Stomach (tissue), 9 donors: ENCODE results near the gene HYKK. TPM values are rescaled to one million over a fixed set of nuclear protein-coding genes. Genes with fewer than 3 reads are reported as not detected.
"Not testable (repeated sequence)": the region's sequence is repeated elsewhere in the genome, so short reads cannot be mapped to it uniquely, and the experiment has no call there.

Experiments used
- DNase-seq, 2 donors: peaks; one replicate each; pipeline versions ENCODE4 v3.0.0 to v3.0.0-alpha.2; 2013 to 2019
- H3K27ac ChIP-seq, 5 donors: fragments of 200-600 bp in 4 of 5; sonication (generic) in 4 of 5; one replicate each; pipeline ENCODE4 v1.5.1; 2013 to 2019; ENCODE audit warnings: mild to moderate bottlenecking in 1 of 5, moderate library complexity in 1 of 5
- H3K27me3 ChIP-seq, 3 donors: fragments of 200-600 bp; sonication (generic); one replicate each; pipeline ENCODE4 v1.5.1; 2017 to 2019; ENCODE audit warnings: mixed run types in 1 of 3
- H3K36me3 ChIP-seq, 4 donors: fragments of 200-600 bp; sonication (generic); 1 replicate in 3 of 4; 2 replicates in 1 of 4; pipeline ENCODE4 v1.5.1; 2016 to 2019
- H3K4me1 ChIP-seq, 4 donors: fragments of 200-600 bp; sonication (generic); one replicate each; pipeline ENCODE4 v1.5.1; 2016 to 2019
- H3K4me3 ChIP-seq, 4 donors: fragments of 200-600 bp; sonication (generic) in 3 of 4; one replicate each; pipeline ENCODE4 v1.5.1; 2016 to 2019; ENCODE audit warnings: mild to moderate bottlenecking in 1 of 4
- H3K9me3 ChIP-seq, 4 donors: fragments of 200-600 bp; sonication (generic); one replicate each; pipeline ENCODE4 v1.5.1; 2016 to 2019
- CTCF ChIP-seq, 7 experiments: fragments of 450-650 bp in 4 of 7; fragments of 200-600 bp in 3 of 7; sonication (generic) in 3 of 7; IDR thresholded peaks; one replicate each; pipeline ENCODE4 v1.5.1; 2016 to 2019; ENCODE audit warnings: antibody characterized with exemption in 7 of 7, control low read depth in 2 of 7, mild to moderate bottlenecking in 1 of 7
- EP300 ChIP-seq: sonication (generic); formaldehyde crosslinking; IDR thresholded peaks from one replicate; pipeline ENCODE4 v1.6.1; 2017; ENCODE audit warnings: antibody characterized with exemption
- POLR2A ChIP-seq, 4 donors: fragments of 450-650 bp; IDR thresholded peaks; one replicate each; pipeline ENCODE4 v1.6.1; 2016; ENCODE audit warnings: antibody characterized with exemption in 4 of 4, control low read depth in 2 of 4, mild to moderate bottlenecking in 1 of 4, moderate library complexity in 1 of 4
- POLR2AphosphoS5 ChIP-seq, 3 donors: sonication (generic); formaldehyde crosslinking; IDR thresholded peaks; one replicate each; pipeline ENCODE4 v1.6.1; 2016; ENCODE audit warnings: antibody characterized with exemption in 3 of 3
- WGBS, 5 donors: extraction: QIAGEN DNeasy Blood & Tissue Kit in 3 of 5; methylation state at CpG; one replicate each; pipeline versions ENCODE4 v1.1.5 to v1.1.7; 2013 to 2018; 5-methylcytosine and 5-hydroxymethylcytosine counted together
- intact Hi-C: fragments of 100-400 bp; cut with DNase I; formaldehyde crosslinking; loops from one replicate; pipeline ENCODE4 v1.15.1; 2023; ENCODE audit warnings: low total_unique reads
- polyA plus RNA-seq, 3 donors: library from polyadenylated mRNA; stranded (reverse); fragments of 200-250 nt; gene quantifications; one replicate each; pipeline ENCODE4 v1.2.3, GENCODE V29; 2013
- total RNA-seq, 5 donors: library from RNA; depleted of rRNA; stranded (reverse); fragments of >200 nt; gene quantifications; one replicate each; pipeline versions ENCODE4 v1.1.0 to v1.2.3, GENCODE V29; 2014 to 2016
- donor health status: healthy with polysubstance abuse.
- donor health status: Bipolar disorder and iron deficiency.
- donor health status: healthy.

The HYKK gene
- total and polyA plus RNA-seq, 8 donors = under 0.01 to 11.6 (median 5.7) TPM

- H3K27me3 ChIP-seq = no peaks in the 10 kb centered on the region
- H3K4me3 ChIP-seq = no peak overlapping the region
- H3K4me1 ChIP-seq = no peaks in the 10 kb centered on the region
- 70 to 80% (median 74%) methylated on average over 3 of the region's 3 CpGs for WGBS, 5 donors
- H3K27ac ChIP-seq = no peak overlapping the region
- intact Hi-C loops = no loop called here
- no peak for DNase-seq
- peaks cover 40 to 57% (median 56%) of the 10 kb centered on the region in 4 donors for H3K36me3 ChIP-seq
- no peaks in the 10 kb centered on the region for H3K9me3 ChIP-seq
- TF ChIP-seq CTCF (IDR thresholded peaks at IDR 0.05) = no peak
- no peak for TF ChIP-seq POLR2A (IDR thresholded peaks at IDR 0.05)
- TF ChIP-seq POLR2AphosphoS5 (IDR thresholded peaks at IDR 0.05) = no peak
- TF ChIP-seq EP300 = no peak
Measured at GRCh38 chr15:78550815-78551214, 43.4 kb downstream of the HYKK start.

GRCh38 chr15:78551902-78552301 lies 44.5 kb downstream of the HYKK start:
- intact Hi-C loops = no loop called here
- WGBS, 5 donors = 75 to 85% (median 84%) methylated on average over 5 of the region's 5 CpGs
- H3K4me3 ChIP-seq = no peak overlapping the region
- peaks cover 30 to 46% (median 45%) of the 10 kb centered on the region in 4 donors for H3K36me3 ChIP-seq
- no peaks in the 10 kb centered on the region for H3K9me3 ChIP-seq
- H3K4me1 ChIP-seq = no peaks in the 10 kb centered on the region
- no peak overlapping the region for H3K27ac ChIP-seq
- no peak for TF ChIP-seq EP300
- no peak for TF ChIP-seq POLR2AphosphoS5 (IDR thresholded peaks at IDR 0.05)
- no peak for TF ChIP-seq CTCF (IDR thresholded peaks at IDR 0.05)
- TF ChIP-seq POLR2A (IDR thresholded peaks at IDR 0.05) = no peak
- H3K27me3 ChIP-seq = no peaks in the 10 kb centered on the region
- no peak for DNase-seq

- Histone ChIP-seq H3K4me3 (no peak overlapping the region), H3K4me1 (no peaks in the 10 kb centered on the region), H3K9me3 (no peaks in the 10 kb centered on the region), H3K36me3 (peaks cover 23 to 39% (median 38%) of the 10 kb centered on the region in 4 donors), H3K27me3 (no peaks in the 10 kb centered on the region), H3K27ac (no peak overlapping the region)
- no peak for DNase-seq
- TF ChIP-seq EP300 (no peak), POLR2AphosphoS5 (IDR thresholded peaks at IDR 0.05) (no peak), POLR2A (IDR thresholded peaks at IDR 0.05) (no peak), CTCF (IDR thresholded peaks at IDR 0.05) (no peak)
- 33 to 71% (median 54%) methylated on average over 5 of the region's 5 CpGs for WGBS, 5 donors
- intact Hi-C loops = no loop called here
Measured at GRCh38 chr15:78552597-78552996, 45.2 kb downstream of the HYKK start.

GRCh38 chr15:78560201-78560600 lies 52.8 kb downstream of the HYKK start:
- 90 to 97% (median 95%) methylated on average over 10 of the region's 10 CpGs for WGBS, 5 donors
- H3K4me1 ChIP-seq, H3K27ac ChIP-seq, H3K4me3 ChIP-seq, H3K36me3 ChIP-seq, DNase-seq, H3K9me3 ChIP-seq, H3K27me3 ChIP-seq, intact Hi-C loops: not testable (repeated sequence)

GRCh38 chr15:78561490-78561889 lies 54.1 kb downstream of the HYKK start:
- 80 to 87% (median 84%) methylated on average over 5 of the region's 5 CpGs for WGBS, 5 donors
- DNase-seq = no peak
- Histone ChIP-seq H3K9me3 (no peaks in the 10 kb centered on the region), H3K27me3 (peaks cover 0 to 8% (median 0%) of the 10 kb centered on the region in 3 donors), H3K27ac (no peak overlapping the region), H3K4me3 (no peak overlapping the region), H3K36me3 (no peaks in the 10 kb centered on the region), H3K4me1 (peaks cover 11 to 18% (median 16%) of the 10 kb centered on the region in 4 donors)
- intact Hi-C loops = no loop called here
- no peak for TF ChIP-seq EP300
- TF ChIP-seq CTCF (IDR thresholded peaks at IDR 0.05) = no peak
- no peak for TF ChIP-seq POLR2AphosphoS5 (IDR thresholded peaks at IDR 0.05)
- no peak for TF ChIP-seq POLR2A (IDR thresholded peaks at IDR 0.05)
